ENCODE results near the gene ACVR1. TPM values are rescaled to one million over a fixed set of nuclear protein-coding genes. Genes with fewer than 3 reads are reported as not detected.

ACVR1 gene
- total RNA-seq, 1 experiment from 2014 or later = 27.6 TPM

GRCh38 chr2:157725846-157726245, 150.3 kb downstream of the ACVR1 start:
- Histone ChIP-seq H3K9me3 (ENCODE audit: control insufficient read depth, insufficient read depth, low read depth, low read length) (peaks cover 24% of the 10 kb centered on the region; the same call in 1 of the 2 replicates), H3K27me3 (ENCODE audit: control insufficient read depth, insufficient read depth, low read length) (no peaks in the 10 kb centered on the region), H3K4me3 (ENCODE audit: low read depth in 2 of 2, low read length in 2 of 2) (no peak overlapping the region), H3K4me1 (ENCODE audit: control insufficient read depth, insufficient read depth, low read length) (no peaks in the 10 kb centered on the region), H3K36me3 (ENCODE audit: control insufficient read depth, insufficient read depth, low read length) (no peaks in the 10 kb centered on the region), H3K27ac (ENCODE audit: low read length) (no peak overlapping the region)
- intact Hi-C loops (cut with micrococcal nuclease; ENCODE audit: unreplicated experiment) = no loop called here
- in situ Hi-C loops (cut with HindIII; ENCODE audit: low pct_unique_long_range_greater_than_20kb, low sequenced_read_pairs) = no loop called here
- ChIA-PET POLR2A (no interaction called here), CTCF (no interaction called here)
- TF ChIP-seq TCF7L2 (IDR thresholded peaks at IDR 0.05; ENCODE audit: low read depth, low read length) = no peak
- TF ChIP-seq SIN3A (IDR thresholded peaks at IDR 0.05; ENCODE audit: borderline replicate concordance, insufficient read depth, low read depth, low read length) = no peak
- TF ChIP-seq POLR2AphosphoS5 (IDR thresholded peaks at IDR 0.05; ENCODE audit: low read depth, low read length) = no peak
- no peak for TF ChIP-seq REST (IDR thresholded peaks at IDR 0.05; ENCODE audit: insufficient read depth in 1 of 2, low read depth in 2 of 2, low read length in 1 of 2)
- no peak for TF ChIP-seq CTCF (IDR thresholded peaks at IDR 0.05)
- ATAC-seq (no peak), DNase-seq (ENCODE audit: low read depth, low spot score) (no peak)
- no TSS peak for BruUV-seq (replicated peaks)

- intact Hi-C loops (cut with micrococcal nuclease; ENCODE audit: unreplicated experiment) (no loop called here), in situ Hi-C loops (cut with HindIII; ENCODE audit: low pct_unique_long_range_greater_than_20kb, low sequenced_read_pairs) (no loop called here)
- DNase-seq (ENCODE audit: low read depth, low spot score) (no peak), ATAC-seq (no peak)
- H3K27me3 ChIP-seq (ENCODE audit: control insufficient read depth, insufficient read depth, low read length) = no peaks in the 10 kb centered on the region
- H3K27ac ChIP-seq (ENCODE audit: low read length) = no peak overlapping the region
- POLR2A ChIA-PET = no interaction called here
- CTCF ChIA-PET = no interaction called here
- no TSS peak for BruUV-seq (replicated peaks)
- H3K4me1 ChIP-seq (ENCODE audit: control insufficient read depth, insufficient read depth, low read length) = no peaks in the 10 kb centered on the region
- peaks cover 21% of the 10 kb centered on the region; the same call in 1 of the 2 replicates for H3K9me3 ChIP-seq (ENCODE audit: control insufficient read depth, insufficient read depth, low read depth, low read length)
- no peak for TF ChIP-seq SIN3A (IDR thresholded peaks at IDR 0.05; ENCODE audit: borderline replicate concordance, insufficient read depth, low read depth, low read length)
- TF ChIP-seq TCF7L2 (IDR thresholded peaks at IDR 0.05; ENCODE audit: low read depth, low read length) = no peak
- TF ChIP-seq CTCF (IDR thresholded peaks at IDR 0.05) = no peak
- TF ChIP-seq REST (IDR thresholded peaks at IDR 0.05; ENCODE audit: insufficient read depth in 1 of 2, low read depth in 2 of 2, low read length in 1 of 2) = no peak
- no peak for TF ChIP-seq POLR2AphosphoS5 (IDR thresholded peaks at IDR 0.05; ENCODE audit: low read depth, low read length)
- H3K4me3 ChIP-seq (ENCODE audit: low read depth in 2 of 2, low read length in 2 of 2) = no peak overlapping the region
- H3K36me3 ChIP-seq (ENCODE audit: control insufficient read depth, insufficient read depth, low read length) = no peaks in the 10 kb centered on the region
These were observed 153.4 kb downstream of the ACVR1 start for GRCh38 chr2:157722580-157723234.

Data from Panc1 (cell line).